Measurements from ENCODE around the gene PADI6. TPM values are rescaled to one million over a fixed set of nuclear protein-coding genes. Genes with fewer than 3 reads are reported as not detected.

The PADI6 gene
- total and polyA plus RNA-seq, 2 donors (not counting 1 experiment from before 2014, with no cell fraction given) = 0.04 TPM; not detected in 1

GRCh38 chr1:17442841-17443240 lies 70.8 kb downstream of the PADI6 start:
- peaks cover 6 to 7% of the 10 kb centered on the region in 2 donors for H3K4me1 ChIP-seq (ENCODE audit: control insufficient read depth in 2 of 2, insufficient read depth in 2 of 2, low read length in 2 of 2)
- POLR2A ChIA-PET = interaction anchor here (0.7 kb wide), 1 partner anchor 10 kb away, joined by 3 read pairs; no protein-coding TSS in a partner anchor
- WGBS (ENCODE audit: insufficient coverage) = 91% methylated on average over 4 of the region's 6 CpGs
- no peak overlapping the region for H3K4me3 ChIP-seq (ENCODE audit: control extremely low read depth in 1 of 5, extremely low read depth in 1 of 5, insufficient read depth in 1 of 5, low read depth in 2 of 5, low read length in 4 of 5)
- intact Hi-C loops (cut with micrococcal nuclease) = no loop called here
- ATAC-seq (ENCODE audit: low read depth) (no peak), DNase-seq (no peak)
- peaks cover 14% of the 10 kb centered on the region for H4K20me1 ChIP-seq (ENCODE audit: control insufficient read depth, insufficient read depth, low read length, poor library complexity, severe bottlenecking)
- H3K27ac ChIP-seq (ENCODE audit: low read length in 2 of 2) = no peak overlapping the region
- Mint-ChIP-seq H3K4me3 (no peak overlapping the region), H3K27ac (no peak overlapping the region), H3K27me3 (peaks cover 18% of the 10 kb centered on the region), H3K4me1 (peaks cover 6% of the 10 kb centered on the region), H3K9me3 (ENCODE audit: insufficient read depth) (no peaks in the 10 kb centered on the region)
- H3K36me3 ChIP-seq (replicated peaks in 1 of 2; ENCODE audit: control extremely low read depth in 1 of 2, control insufficient read depth in 1 of 2, extremely low read depth in 1 of 2, insufficient read depth in 2 of 2, low read length in 1 of 2) = no peaks in the 10 kb centered on the region
- no peak overlapping the region for H2AFZ ChIP-seq (ENCODE audit: insufficient read depth, low read depth, low read length, poor library complexity, severe bottlenecking)
- H3K9ac ChIP-seq (ENCODE audit: low read length) = no peak overlapping the region
- peaks cover 0 to 12% (median 3%) of the 10 kb centered on the region in 4 experiments for H3K27me3 ChIP-seq (replicated peaks in 1 of 4; ENCODE audit: control extremely low read depth in 1 of 4, control insufficient read depth in 3 of 4, insufficient read depth in 4 of 4, low read length in 3 of 4)
- no peak overlapping the region for H3K4me2 ChIP-seq (replicated peaks; ENCODE audit: low read depth, low read length, poor library complexity, severe bottlenecking)
- H3K9me3 ChIP-seq (ENCODE audit: control extremely low read depth in 1 of 3, control insufficient read depth in 2 of 3, insufficient read depth in 1 of 3, low read length in 2 of 3) = no peaks in the 10 kb centered on the region
- H3K79me2 ChIP-seq (ENCODE audit: control insufficient read depth, insufficient read depth, low read length) = peaks cover 6% of the 10 kb centered on the region
- CTCF ChIA-PET = interaction anchor here (0.6 to 0.8 kb wide), 2 partner anchors 13 to 211 kb away, joined by 3 to 4 read pairs; no protein-coding TSS in a partner anchor
- TF ChIP-seq EZH2 (IDR thresholded peaks at IDR 0.05; ENCODE audit: borderline replicate concordance, insufficient read depth, low read depth, low read length, poor library complexity, severe bottlenecking) = no peak
- TF ChIP-seq, protein P1, sequence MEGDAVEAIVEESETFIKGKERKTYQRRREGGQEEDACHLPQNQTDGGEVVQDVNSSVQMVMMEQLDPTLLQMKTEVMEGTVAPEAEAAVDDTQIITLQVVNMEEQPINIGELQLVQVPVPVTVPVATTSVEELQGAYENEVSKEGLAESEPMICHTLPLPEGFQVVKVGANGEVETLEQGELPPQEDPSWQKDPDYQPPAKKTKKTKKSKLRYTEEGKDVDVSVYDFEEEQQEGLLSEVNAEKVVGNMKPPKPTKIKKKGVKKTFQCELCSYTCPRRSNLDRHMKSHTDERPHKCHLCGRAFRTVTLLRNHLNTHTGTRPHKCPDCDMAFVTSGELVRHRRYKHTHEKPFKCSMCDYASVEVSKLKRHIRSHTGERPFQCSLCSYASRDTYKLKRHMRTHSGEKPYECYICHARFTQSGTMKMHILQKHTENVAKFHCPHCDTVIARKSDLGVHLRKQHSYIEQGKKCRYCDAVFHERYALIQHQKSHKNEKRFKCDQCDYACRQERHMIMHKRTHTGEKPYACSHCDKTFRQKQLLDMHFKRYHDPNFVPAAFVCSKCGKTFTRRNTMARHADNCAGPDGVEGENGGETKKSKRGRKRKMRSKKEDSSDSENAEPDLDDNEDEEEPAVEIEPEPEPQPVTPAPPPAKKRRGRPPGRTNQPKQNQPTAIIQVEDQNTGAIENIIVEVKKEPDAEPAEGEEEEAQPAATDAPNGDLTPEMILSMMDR (IDR thresholded peaks at IDR 0.05) = no peak

- no peak for DNase-seq
- H4K20me1 ChIP-seq (ENCODE audit: control insufficient read depth, insufficient read depth, low read length, poor library complexity, severe bottlenecking) = no peaks in the 10 kb centered on the region
- H3K27me3 ChIP-seq (replicated peaks in 1 of 4; ENCODE audit: control extremely low read depth in 1 of 4, control insufficient read depth in 3 of 4, insufficient read depth in 4 of 4, low read length in 3 of 4) = peaks cover 0 to 4% (median 1%) of the 10 kb centered on the region in 4 experiments
- no peak overlapping the region for H3K27ac Mint-ChIP-seq
- H3K4me1 ChIP-seq (ENCODE audit: control insufficient read depth in 2 of 2, insufficient read depth in 2 of 2, low read length in 2 of 2) = peaks cover 0 to 2% of the 10 kb centered on the region in 2 donors
- no peak overlapping the region for H3K4me3 ChIP-seq (ENCODE audit: control extremely low read depth in 1 of 5, extremely low read depth in 1 of 5, insufficient read depth in 1 of 5, low read depth in 2 of 5, low read length in 4 of 5)
- H3K9me3 ChIP-seq (ENCODE audit: control extremely low read depth in 1 of 3, control insufficient read depth in 2 of 3, insufficient read depth in 1 of 3, low read length in 2 of 3) = no peaks in the 10 kb centered on the region
- intact Hi-C loops (cut with micrococcal nuclease) = no loop called here
- peaks cover 6% of the 10 kb centered on the region for H3K4me1 Mint-ChIP-seq
- peaks cover 13% of the 10 kb centered on the region for H3K27me3 Mint-ChIP-seq
- ATAC-seq (ENCODE audit: low read depth) = no peak
- no peak overlapping the region for H2AFZ ChIP-seq (ENCODE audit: insufficient read depth, low read depth, low read length, poor library complexity, severe bottlenecking)
- no peak overlapping the region for H3K4me2 ChIP-seq (replicated peaks; ENCODE audit: low read depth, low read length, poor library complexity, severe bottlenecking)
- 96% methylated on average over 12 of the region's 12 CpGs for WGBS (ENCODE audit: insufficient coverage)
- no peak overlapping the region for H3K4me3 Mint-ChIP-seq
- no peak overlapping the region for H3K27ac ChIP-seq (ENCODE audit: low read length in 2 of 2)
- H3K79me2 ChIP-seq (ENCODE audit: control insufficient read depth, insufficient read depth, low read length) = no peaks in the 10 kb centered on the region
- no peak overlapping the region for H3K9ac ChIP-seq (ENCODE audit: low read length)
- H3K9me3 Mint-ChIP-seq (ENCODE audit: insufficient read depth) = no peaks in the 10 kb centered on the region
- POLR2A ChIA-PET = no interaction called here
- no peaks in the 10 kb centered on the region for H3K36me3 ChIP-seq (replicated peaks in 1 of 2; ENCODE audit: control extremely low read depth in 1 of 2, control insufficient read depth in 1 of 2, extremely low read depth in 1 of 2, insufficient read depth in 2 of 2, low read length in 1 of 2)
- no peak for TF ChIP-seq EZH2 (IDR thresholded peaks at IDR 0.05; ENCODE audit: borderline replicate concordance, insufficient read depth, low read depth, low read length, poor library complexity, severe bottlenecking)
- TF ChIP-seq, protein P1 (IDR thresholded peaks at IDR 0.05) = no peak
- CTCF ChIA-PET = no interaction called here
Measured at GRCh38 chr1:17447501-17447992, 75.6 kb downstream of the PADI6 start.

Measured in B cell (primary cell).